Neural crest cell (in vitro differentiated cells): ENCODE results near the gene POLR1H. TPM values are rescaled to one million over a fixed set of nuclear protein-coding genes. Genes with fewer than 3 reads are reported as not detected.
A peak's percentile ranks its signal among the peaks of the same experiment; 100 is the strongest.
"Not testable (repeated sequence)": the region's sequence is repeated elsewhere in the genome, so short reads cannot be mapped to it uniquely, and the experiment has no call there.

Experiments used
- DNase-seq: peaks from one replicate; pipeline ENCODE4 v3.0.0; 2021; ENCODE audit warnings: low read depth, mixed read lengths, low spot score
- H3K27ac Mint-ChIP-seq: one replicate; pipeline ENCODE4 v1.8.0; 2021; ENCODE audit warnings: mild to moderate bottlenecking, mixed read lengths; ENCODE audit not compliant: unreplicated experiment
- H3K27me3 Mint-ChIP-seq: 2 replicates; pipeline ENCODE4 v1.8.0; 2021; ENCODE audit warnings: low read depth, mild to moderate bottlenecking, mixed read lengths
- H3K36me3 Mint-ChIP-seq: 2 replicates; pipeline ENCODE4 v1.8.0; 2021; ENCODE audit warnings: low read depth, mild to moderate bottlenecking, mixed read lengths
- H3K4me1 Mint-ChIP-seq: 2 replicates; pipeline ENCODE4 v1.8.0; 2021; ENCODE audit warnings: mixed read lengths
- H3K4me3 Mint-ChIP-seq: one replicate; pipeline ENCODE4 v1.8.0; 2021; ENCODE audit warnings: mild to moderate bottlenecking, mixed read lengths
- H3K9me3 Mint-ChIP-seq: 2 replicates; pipeline ENCODE4 v1.8.0; 2021; ENCODE audit warnings: mixed read lengths
- total RNA-seq: library from RNA; stranded (reverse); gene quantifications from 2 replicates; pipeline ENCODE4 v1.2.1, GENCODE V29; 2021
- TF ChIP-seq, protein P1 (sequence below): fragments of 200-600 bp; sonication (generic); conservative IDR thresholded peaks from 2 replicates; pipeline ENCODE4 v1.5.0; 2021; ENCODE audit warnings: antibody characterized with exemption, mild to moderate bottlenecking

The POLR1H gene
- total RNA-seq, 1 donor from 2014 or later = 43.3 TPM

DNA sequence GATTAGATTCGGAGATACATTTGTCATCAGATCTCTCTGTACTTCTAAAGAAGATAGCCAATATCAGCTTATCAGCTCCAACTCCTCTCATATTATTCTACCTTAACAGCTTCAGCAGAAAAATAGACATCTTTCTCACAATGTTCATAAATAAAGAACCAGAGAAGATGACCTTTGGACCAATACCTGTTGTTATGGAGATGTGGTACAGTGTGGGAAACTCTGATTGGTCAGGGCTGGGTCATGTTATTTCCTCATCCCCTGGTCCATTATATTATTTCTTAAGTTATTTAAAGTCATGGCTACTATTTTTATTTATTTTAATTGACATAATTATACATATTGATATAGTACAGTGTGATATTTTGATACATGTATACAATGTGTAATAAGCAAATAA lies 35.9 kb upstream of the POLR1H start:
- DNase-seq = no peak
- Mint-ChIP-seq H3K4me1 (peaks cover 2% of the 10 kb centered on the region), H3K4me3 (no peak overlapping the region), H3K9me3 (peaks cover 5% of the 10 kb centered on the region), H3K27ac (no peak overlapping the region), H3K27me3 (no peaks in the 10 kb centered on the region), H3K36me3 (peaks cover 8% of the 10 kb centered on the region)
- TF ChIP-seq, protein P1, sequence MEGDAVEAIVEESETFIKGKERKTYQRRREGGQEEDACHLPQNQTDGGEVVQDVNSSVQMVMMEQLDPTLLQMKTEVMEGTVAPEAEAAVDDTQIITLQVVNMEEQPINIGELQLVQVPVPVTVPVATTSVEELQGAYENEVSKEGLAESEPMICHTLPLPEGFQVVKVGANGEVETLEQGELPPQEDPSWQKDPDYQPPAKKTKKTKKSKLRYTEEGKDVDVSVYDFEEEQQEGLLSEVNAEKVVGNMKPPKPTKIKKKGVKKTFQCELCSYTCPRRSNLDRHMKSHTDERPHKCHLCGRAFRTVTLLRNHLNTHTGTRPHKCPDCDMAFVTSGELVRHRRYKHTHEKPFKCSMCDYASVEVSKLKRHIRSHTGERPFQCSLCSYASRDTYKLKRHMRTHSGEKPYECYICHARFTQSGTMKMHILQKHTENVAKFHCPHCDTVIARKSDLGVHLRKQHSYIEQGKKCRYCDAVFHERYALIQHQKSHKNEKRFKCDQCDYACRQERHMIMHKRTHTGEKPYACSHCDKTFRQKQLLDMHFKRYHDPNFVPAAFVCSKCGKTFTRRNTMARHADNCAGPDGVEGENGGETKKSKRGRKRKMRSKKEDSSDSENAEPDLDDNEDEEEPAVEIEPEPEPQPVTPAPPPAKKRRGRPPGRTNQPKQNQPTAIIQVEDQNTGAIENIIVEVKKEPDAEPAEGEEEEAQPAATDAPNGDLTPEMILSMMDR = no peak

DNA sequence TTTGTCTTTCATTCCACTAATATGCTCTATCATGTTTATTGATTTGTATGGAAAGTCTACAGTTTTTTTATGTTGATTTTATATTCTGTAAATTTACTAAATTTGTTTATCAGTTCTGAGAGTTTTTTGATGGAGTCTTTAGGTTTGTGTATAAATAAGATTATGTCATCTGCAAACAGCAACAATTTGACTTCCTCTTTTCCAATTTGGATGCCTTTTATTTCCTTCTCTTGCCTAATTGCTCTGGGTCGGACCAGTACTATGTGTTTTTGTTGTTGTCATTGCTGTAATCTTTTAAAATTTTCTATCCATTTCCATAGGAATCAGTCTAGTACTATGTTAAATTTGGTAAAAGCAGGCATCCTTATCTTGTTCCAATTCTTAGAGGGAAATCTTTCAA lies 31.5 kb upstream of the POLR1H start:
- no peaks in the 10 kb centered on the region for H3K27me3 Mint-ChIP-seq
- no peak for DNase-seq
- no peak overlapping the region for H3K27ac Mint-ChIP-seq
- H3K4me3 Mint-ChIP-seq = no peak overlapping the region
- H3K9me3 Mint-ChIP-seq = peaks cover 5% of the 10 kb centered on the region
- H3K4me1 Mint-ChIP-seq = peaks cover 7% of the 10 kb centered on the region
- H3K36me3 Mint-ChIP-seq = peaks cover 4% of the 10 kb centered on the region
- TF ChIP-seq, protein P1 = no peak

DNA sequence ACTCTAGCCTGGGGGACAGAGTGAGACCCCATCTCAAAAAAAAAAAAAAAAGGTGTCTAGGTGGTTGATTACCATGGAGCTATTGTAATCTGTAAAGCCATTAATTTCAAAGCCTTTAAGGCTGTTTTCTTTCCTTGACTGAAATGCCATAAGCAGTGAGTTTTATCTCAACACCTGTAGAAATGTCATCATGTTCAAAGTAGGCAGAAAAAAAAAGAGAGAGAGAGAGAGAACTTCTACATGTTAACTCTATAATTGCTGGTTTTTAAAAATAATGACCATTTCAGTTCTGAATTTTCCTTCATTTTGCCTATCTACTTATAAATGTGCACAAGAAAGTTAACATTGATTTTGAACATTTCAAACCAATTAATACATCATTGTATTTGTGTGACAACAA lies 29.7 kb upstream of the POLR1H start:
- TF ChIP-seq, protein P1 = no peak

DNA sequence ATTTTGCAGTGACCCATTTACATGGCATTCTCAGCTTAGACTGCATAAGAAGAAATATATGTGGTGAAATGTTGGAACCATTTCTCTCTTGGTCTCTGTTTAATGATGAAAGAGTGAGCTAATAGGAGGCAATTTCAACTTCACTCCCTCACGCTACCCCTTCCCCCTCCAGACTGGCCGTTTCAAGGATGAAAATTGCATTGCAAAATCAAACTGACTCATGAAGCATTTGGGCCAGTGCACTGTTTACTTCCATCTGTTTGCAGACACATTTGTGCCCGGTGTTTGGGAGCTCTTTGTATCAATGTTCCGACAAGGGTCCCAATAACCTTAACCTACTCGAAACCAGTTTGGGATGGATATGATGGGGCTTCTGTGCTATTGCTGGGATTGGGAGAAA lies 27.6 kb upstream of the POLR1H start:
- DNase-seq, H3K36me3 Mint-ChIP-seq, H3K4me1 Mint-ChIP-seq, H3K9me3 Mint-ChIP-seq, H3K27me3 Mint-ChIP-seq, H3K27ac Mint-ChIP-seq, H3K4me3 Mint-ChIP-seq: not testable (repeated sequence)

More for the DNA sequence above, 29.7 kb upstream of the POLR1H start:
- Mint-ChIP-seq H3K27me3 (no peaks in the 10 kb centered on the region), H3K27ac (no peak overlapping the region), H3K9me3 (peaks cover 5% of the 10 kb centered on the region), H3K4me1 (peaks cover 7% of the 10 kb centered on the region), H3K36me3 (peaks cover 4% of the 10 kb centered on the region), H3K4me3 (no peak overlapping the region)
- no peak for DNase-seq

DNA sequence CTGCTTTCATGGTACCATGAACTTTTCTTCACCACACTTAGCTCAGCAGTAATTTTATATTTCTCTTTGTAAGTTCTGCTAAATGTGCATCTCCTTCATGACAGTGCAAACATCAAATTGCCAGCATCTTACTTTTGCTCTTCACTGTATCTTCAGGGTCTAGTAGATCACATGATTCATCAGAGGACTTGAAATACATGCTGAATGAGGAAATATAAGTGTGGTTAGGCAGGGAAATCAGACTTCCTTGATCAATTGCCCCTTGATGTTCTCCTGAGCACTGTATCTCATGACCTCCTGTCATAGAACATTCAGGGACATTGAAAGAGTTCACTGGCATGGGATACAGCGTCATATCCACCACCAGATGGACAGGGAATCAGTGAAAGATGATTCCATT lies 25.3 kb upstream of the POLR1H start:
- TF ChIP-seq, protein P1 = no peak
- no peaks in the 10 kb centered on the region for H3K4me1 Mint-ChIP-seq
- no peaks in the 10 kb centered on the region for H3K36me3 Mint-ChIP-seq
- no peaks in the 10 kb centered on the region for H3K27me3 Mint-ChIP-seq
- H3K4me3 Mint-ChIP-seq = no peak overlapping the region
- DNase-seq = no peak
- no peaks in the 10 kb centered on the region for H3K9me3 Mint-ChIP-seq
- H3K27ac Mint-ChIP-seq = no peak overlapping the region

DNA sequence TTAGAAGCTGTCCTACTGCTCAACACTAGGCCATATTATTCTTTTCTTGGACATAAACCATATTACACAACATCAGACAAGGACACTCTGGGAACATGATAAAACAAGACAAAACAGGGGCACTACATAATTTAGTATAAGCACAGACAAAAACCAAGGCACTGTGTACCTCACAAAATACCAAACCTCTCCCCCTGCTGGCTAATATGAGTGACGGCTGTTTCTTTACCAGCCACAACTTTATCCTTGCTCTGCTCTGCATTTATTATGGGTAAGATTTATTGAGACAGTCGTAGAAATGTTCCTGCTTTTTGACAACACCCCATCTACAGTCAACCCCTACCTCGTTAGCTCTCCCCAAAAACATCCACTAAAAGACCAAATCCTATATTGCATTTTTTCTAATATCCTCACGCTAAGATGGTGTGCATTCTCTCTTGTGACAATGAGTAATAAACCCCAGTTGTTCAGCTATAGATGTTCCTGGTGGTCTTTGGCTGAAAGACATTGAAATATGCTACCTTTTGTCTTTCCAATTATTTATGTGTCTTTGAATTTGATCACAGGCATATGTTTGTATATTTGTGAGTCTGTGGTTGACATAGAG lies 23.8 kb upstream of the POLR1H start:
- no peak overlapping the region for H3K27ac Mint-ChIP-seq
- TF ChIP-seq, protein P1 = peak; percentile 68
- H3K9me3 Mint-ChIP-seq = no peaks in the 10 kb centered on the region
- no peak overlapping the region for H3K4me3 Mint-ChIP-seq
- H3K27me3 Mint-ChIP-seq = no peaks in the 10 kb centered on the region
- no peak for DNase-seq
- H3K4me1 Mint-ChIP-seq = no peaks in the 10 kb centered on the region
- no peaks in the 10 kb centered on the region for H3K36me3 Mint-ChIP-seq
